ENCODE results near the gene CNGA3.
"Not testable (repeated sequence)": the region's sequence is repeated elsewhere in the genome, so short reads cannot be mapped to it uniquely, and the experiment has no call there.

CNGA3 gene

GRCh38 chr2:98311771-98312545 lies 34.3 kb upstream of the CNGA3 start:
- Histone ChIP-seq H3K4me1 (no peaks in the 10 kb centered on the region), H3K4me3 (no peak overlapping the region), H3K27me3 (ENCODE audit: low read depth) (no peaks in the 10 kb centered on the region), H3K9me3 (no peaks in the 10 kb centered on the region), H3K36me3 (replicated peaks) (no peaks in the 10 kb centered on the region)
- no peak for DNase-seq (ENCODE audit: low spot score in 2 of 2)
- in situ Hi-C loops (cut with MboI; ENCODE audit: low sequenced_read_pairs), result no loop called here

GRCh38 chr2:98313492-98314250 lies 32.6 kb upstream of the CNGA3 start:
- Histone ChIP-seq H3K27me3 (ENCODE audit: low read depth) (no peaks in the 10 kb centered on the region), H3K4me3 (no peak overlapping the region), H3K9me3 (peaks cover 4% of the 10 kb centered on the region; the same call in 1 of the 2 replicates), H3K36me3 (replicated peaks) (no peaks in the 10 kb centered on the region), H3K4me1 (no peaks in the 10 kb centered on the region)
- DNase-seq (ENCODE audit: low spot score in 2 of 2), result no peak
- in situ Hi-C loops (cut with MboI; ENCODE audit: low sequenced_read_pairs), result no loop called here

GRCh38 chr2:98314251-98314650 lies 32.0 kb upstream of the CNGA3 start:
- Histone ChIP-seq H3K9me3 (peaks cover 6% of the 10 kb centered on the region; the same call in 1 of the 2 replicates), H3K27me3 (ENCODE audit: low read depth) (no peaks in the 10 kb centered on the region), H3K4me1 (no peaks in the 10 kb centered on the region), H3K36me3 (replicated peaks) (no peaks in the 10 kb centered on the region), H3K4me3 (no peak overlapping the region)
- DNase-seq (ENCODE audit: low spot score in 2 of 2), result no peak
- in situ Hi-C loops (cut with MboI; ENCODE audit: low sequenced_read_pairs), result no loop called here

GRCh38 chr2:98315957-98316356 lies 30.3 kb upstream of the CNGA3 start:
- no peak for DNase-seq (ENCODE audit: low spot score in 2 of 2)
- H3K4me1 ChIP-seq, result no peaks in the 10 kb centered on the region
- H3K27me3 ChIP-seq (ENCODE audit: low read depth), result no peaks in the 10 kb centered on the region
- in situ Hi-C loops (cut with MboI; ENCODE audit: low sequenced_read_pairs), result no loop called here
- peaks cover 15% of the 10 kb centered on the region for H3K9me3 ChIP-seq
- H3K36me3 ChIP-seq (replicated peaks), result no peaks in the 10 kb centered on the region
- H3K4me3 ChIP-seq, result no peak overlapping the region

- Histone ChIP-seq H3K9me3 (peaks cover 18% of the 10 kb centered on the region), H3K4me3 (no peak overlapping the region), H3K36me3 (replicated peaks) (no peaks in the 10 kb centered on the region), H3K27me3 (ENCODE audit: low read depth) (no peaks in the 10 kb centered on the region), H3K4me1 (no peaks in the 10 kb centered on the region)
- no peak for DNase-seq (ENCODE audit: low spot score in 2 of 2)
- in situ Hi-C loops (cut with MboI; ENCODE audit: low sequenced_read_pairs), result no loop called here
These were observed 29.0 kb upstream of the CNGA3 start for GRCh38 chr2:98317214-98317613.

- not testable (repeated sequence) for DNase-seq (ENCODE audit: low spot score in 2 of 2)
- peaks cover 18% of the 10 kb centered on the region for H3K9me3 ChIP-seq
These were observed 26.1 kb upstream of the CNGA3 start for GRCh38 chr2:98320171-98320570.

GRCh38 chr2:98324181-98324580 lies 22.1 kb upstream of the CNGA3 start:
- Histone ChIP-seq H3K27me3 (ENCODE audit: low read depth) (no peaks in the 10 kb centered on the region), H3K4me1 (no peaks in the 10 kb centered on the region), H3K36me3 (replicated peaks) (no peaks in the 10 kb centered on the region), H3K9me3 (peaks cover 12% of the 10 kb centered on the region), H3K4me3 (no peak overlapping the region)
- in situ Hi-C loops (cut with MboI; ENCODE audit: low sequenced_read_pairs), result no loop called here
- no peak for DNase-seq (ENCODE audit: low spot score in 2 of 2)

More at GRCh38 chr2:98320171-98320570, 26.1 kb upstream of the CNGA3 start:
- H3K4me1 ChIP-seq; H3K4me3 ChIP-seq; H3K36me3 ChIP-seq (replicated peaks); in situ Hi-C loops (cut with MboI; ENCODE audit: low sequenced_read_pairs); H3K27me3 ChIP-seq (ENCODE audit: low read depth): not testable (repeated sequence)

GRCh38 chr2:98327776-98328175 lies 18.5 kb upstream of the CNGA3 start:
- H3K4me1 ChIP-seq, result peaks cover 1% of the 10 kb centered on the region; the same call in 1 of the 2 replicates
- H3K36me3 ChIP-seq (replicated peaks), result no peaks in the 10 kb centered on the region
- no peak for DNase-seq (ENCODE audit: low spot score in 2 of 2)
- H3K9me3 ChIP-seq, result no peaks in the 10 kb centered on the region
- no peaks in the 10 kb centered on the region for H3K27me3 ChIP-seq (ENCODE audit: low read depth)
- H3K4me3 ChIP-seq, result no peak overlapping the region
- in situ Hi-C loops (cut with MboI; ENCODE audit: low sequenced_read_pairs), result no loop called here

- H3K9me3 ChIP-seq, result no peaks in the 10 kb centered on the region
- no peaks in the 10 kb centered on the region for H3K36me3 ChIP-seq (replicated peaks)
- H3K4me1 ChIP-seq, result peaks cover 17% of the 10 kb centered on the region
- H3K4me3 ChIP-seq, result no peak overlapping the region
- no peak for DNase-seq (ENCODE audit: low spot score in 2 of 2)
- in situ Hi-C loops (cut with MboI; ENCODE audit: low sequenced_read_pairs), result no loop called here
- H3K27me3 ChIP-seq (ENCODE audit: low read depth), result no peaks in the 10 kb centered on the region
These were observed 16.7 kb upstream of the CNGA3 start for GRCh38 chr2:98329549-98329948.

- Histone ChIP-seq H3K4me1 (peaks cover 28% of the 10 kb centered on the region), H3K4me3 (no peak overlapping the region), H3K36me3 (replicated peaks) (no peaks in the 10 kb centered on the region), H3K9me3 (peaks cover 5% of the 10 kb centered on the region), H3K27me3 (ENCODE audit: low read depth) (no peaks in the 10 kb centered on the region)
- DNase-seq (ENCODE audit: low spot score in 2 of 2), result no peak
- in situ Hi-C loops (cut with MboI; ENCODE audit: low sequenced_read_pairs), result no loop called here
These were observed 13.3 kb upstream of the CNGA3 start for GRCh38 chr2:98332989-98333388.

- no peaks in the 10 kb centered on the region for H3K36me3 ChIP-seq (replicated peaks)
- DNase-seq (ENCODE audit: low spot score in 2 of 2), result peak; percentile 52 to 72
- H3K27me3 ChIP-seq (ENCODE audit: low read depth), result no peaks in the 10 kb centered on the region
- H3K9me3 ChIP-seq, result peaks cover 8% of the 10 kb centered on the region
- H3K4me1 ChIP-seq, result peaks cover 28% of the 10 kb centered on the region
- H3K4me3 ChIP-seq, result peak overlapping the region; percentile 3; the same call in 1 of the 2 replicates
- in situ Hi-C loops (cut with MboI; ENCODE audit: low sequenced_read_pairs), result no loop called here
These were observed 12.3 kb upstream of the CNGA3 start for GRCh38 chr2:98333922-98334321.

GRCh38 chr2:98334439-98335078 lies 11.7 kb upstream of the CNGA3 start:
- Histone ChIP-seq H3K27me3 (ENCODE audit: low read depth) (no peaks in the 10 kb centered on the region), H3K9me3 (peaks cover 8% of the 10 kb centered on the region), H3K4me3 (no peak overlapping the region), H3K36me3 (replicated peaks) (no peaks in the 10 kb centered on the region), H3K4me1 (peaks cover 28% of the 10 kb centered on the region)
- in situ Hi-C loops (cut with MboI; ENCODE audit: low sequenced_read_pairs), result no loop called here
- peak; percentile 80 to 98 for DNase-seq (ENCODE audit: low spot score in 2 of 2)

- peaks cover 8% of the 10 kb centered on the region for H3K9me3 ChIP-seq
- H3K4me1 ChIP-seq, result peaks cover 28% of the 10 kb centered on the region
- no peak overlapping the region for H3K4me3 ChIP-seq
- DNase-seq (ENCODE audit: low spot score in 2 of 2), result peak; percentile 45 to 70
- no peaks in the 10 kb centered on the region for H3K27me3 ChIP-seq (ENCODE audit: low read depth)
- in situ Hi-C loops (cut with MboI; ENCODE audit: low sequenced_read_pairs), result no loop called here
- H3K36me3 ChIP-seq (replicated peaks), result no peaks in the 10 kb centered on the region
These were observed 11.0 kb upstream of the CNGA3 start for GRCh38 chr2:98335271-98335670.

GRCh38 chr2:98341241-98341640 lies 5.0 kb upstream of the CNGA3 start:
- no peak overlapping the region for H3K4me3 ChIP-seq
- no peaks in the 10 kb centered on the region for H3K36me3 ChIP-seq (replicated peaks)
- DNase-seq (ENCODE audit: low spot score in 2 of 2), result no peak
- H3K27me3 ChIP-seq (ENCODE audit: low read depth), result peaks cover 16% of the 10 kb centered on the region
- no peaks in the 10 kb centered on the region for H3K4me1 ChIP-seq
- in situ Hi-C loops (cut with MboI; ENCODE audit: low sequenced_read_pairs), result no loop called here
- peaks cover 8% of the 10 kb centered on the region for H3K9me3 ChIP-seq

All from HAP-1 (cell line).